Astrocyte of the cerebellum (primary cell): Measurements from ENCODE around the gene CNDP2.
A peak's percentile ranks its signal among the peaks of the same experiment; 100 is the strongest.

Experiments
- DNase-seq: peaks from one replicate; pipeline ENCODE4 v3.0.0-alpha.2; 2011; ENCODE audit warnings: low read depth
- H3K4me3 ChIP-seq: 2 replicates; pipeline ENCODE4 v1.5.1; 2011; ENCODE audit warnings: mild to moderate bottlenecking, low read depth, low read length, moderate library complexity
- in situ Hi-C: cut with HindIII; loops from 2 replicates; pipeline ENCODE4 v1.10.0; 2017; ENCODE audit warnings: low sequenced_read_pairs
- TF ChIP-seq, protein P1 (sequence below): IDR thresholded peaks from 2 replicates; pipeline ENCODE4 v1.5.1; 2012; ENCODE audit warnings: low read length, low read depth, moderate library complexity, mild to moderate bottlenecking; ENCODE audit errors: missing control alignments

The CNDP2 gene

DNA sequence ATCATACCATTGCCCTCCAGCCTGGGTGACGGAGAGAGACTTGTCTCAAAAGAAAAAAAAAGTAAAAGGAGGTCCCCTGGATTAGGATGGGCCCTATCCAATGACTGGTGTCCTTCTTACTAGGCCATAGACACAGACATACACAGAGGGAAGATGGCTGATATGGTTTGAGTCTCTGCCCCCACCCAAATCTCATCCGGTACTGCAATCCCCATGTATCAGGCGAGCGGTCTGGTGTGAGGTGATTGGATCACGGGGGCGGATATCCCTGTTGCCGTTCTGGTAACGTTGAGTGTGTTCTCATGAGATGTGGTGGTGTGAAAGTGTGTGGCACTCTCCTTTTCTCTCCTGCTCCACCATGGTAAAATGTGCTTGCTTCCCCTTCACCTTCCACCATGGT is 7.8 kb upstream of the CNDP2 start:
- H3K4me3 ChIP-seq, result no peak overlapping the region
- DNase-seq, result no peak
- TF ChIP-seq, protein P1, sequence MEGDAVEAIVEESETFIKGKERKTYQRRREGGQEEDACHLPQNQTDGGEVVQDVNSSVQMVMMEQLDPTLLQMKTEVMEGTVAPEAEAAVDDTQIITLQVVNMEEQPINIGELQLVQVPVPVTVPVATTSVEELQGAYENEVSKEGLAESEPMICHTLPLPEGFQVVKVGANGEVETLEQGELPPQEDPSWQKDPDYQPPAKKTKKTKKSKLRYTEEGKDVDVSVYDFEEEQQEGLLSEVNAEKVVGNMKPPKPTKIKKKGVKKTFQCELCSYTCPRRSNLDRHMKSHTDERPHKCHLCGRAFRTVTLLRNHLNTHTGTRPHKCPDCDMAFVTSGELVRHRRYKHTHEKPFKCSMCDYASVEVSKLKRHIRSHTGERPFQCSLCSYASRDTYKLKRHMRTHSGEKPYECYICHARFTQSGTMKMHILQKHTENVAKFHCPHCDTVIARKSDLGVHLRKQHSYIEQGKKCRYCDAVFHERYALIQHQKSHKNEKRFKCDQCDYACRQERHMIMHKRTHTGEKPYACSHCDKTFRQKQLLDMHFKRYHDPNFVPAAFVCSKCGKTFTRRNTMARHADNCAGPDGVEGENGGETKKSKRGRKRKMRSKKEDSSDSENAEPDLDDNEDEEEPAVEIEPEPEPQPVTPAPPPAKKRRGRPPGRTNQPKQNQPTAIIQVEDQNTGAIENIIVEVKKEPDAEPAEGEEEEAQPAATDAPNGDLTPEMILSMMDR, result no peak
- in situ Hi-C loops, result no loop called here

DNA sequence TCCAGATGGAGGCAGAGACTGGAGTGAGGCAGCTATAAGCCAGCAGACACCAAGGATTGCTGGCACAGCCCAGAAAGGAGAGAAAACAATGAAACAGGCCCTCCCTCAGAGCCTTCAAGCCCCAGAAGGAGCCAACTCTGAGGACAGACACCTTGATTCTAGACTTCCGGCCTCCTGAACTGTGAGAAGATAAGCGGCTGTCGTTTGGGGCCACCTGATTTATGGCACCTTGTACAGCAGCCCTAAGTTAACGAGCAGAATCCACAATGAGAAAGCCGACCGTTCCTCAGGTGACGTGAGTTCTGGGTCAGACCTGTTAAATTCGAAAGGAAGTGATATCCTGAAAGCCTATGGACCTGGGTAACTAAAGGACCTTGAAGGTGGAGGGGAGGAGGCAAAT is 7.3 kb upstream of the CNDP2 start:
- in situ Hi-C loops, result no loop called here
- no peak overlapping the region for H3K4me3 ChIP-seq

DNA sequence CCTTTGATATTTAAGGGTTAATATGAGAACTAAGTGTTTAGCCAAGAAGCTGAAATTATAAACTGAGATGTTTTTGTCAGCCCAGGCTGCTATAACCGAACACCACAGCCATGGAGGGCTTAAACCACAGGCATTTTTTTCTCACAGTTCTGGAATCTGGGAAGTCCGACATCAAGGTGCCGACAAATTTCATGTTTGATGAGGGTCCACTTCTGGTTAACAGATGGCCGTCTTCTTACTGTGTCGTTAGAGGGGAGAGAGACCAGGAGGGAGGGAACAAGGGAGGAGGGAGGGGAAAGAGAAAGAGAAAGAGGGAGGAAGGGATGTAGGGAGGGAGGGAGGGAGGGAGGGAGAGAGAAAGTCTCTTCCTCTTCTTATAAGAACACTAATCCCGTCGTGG is 6.5 kb upstream of the CNDP2 start:
- no peak overlapping the region for H3K4me3 ChIP-seq
- in situ Hi-C loops, result no loop called here
- TF ChIP-seq, protein P1, result no peak
- DNase-seq, result peak; percentile 77

More for the DNA sequence above, 7.3 kb upstream of the CNDP2 start:
- TF ChIP-seq, protein P1, result no peak
- no peak for DNase-seq

DNA sequence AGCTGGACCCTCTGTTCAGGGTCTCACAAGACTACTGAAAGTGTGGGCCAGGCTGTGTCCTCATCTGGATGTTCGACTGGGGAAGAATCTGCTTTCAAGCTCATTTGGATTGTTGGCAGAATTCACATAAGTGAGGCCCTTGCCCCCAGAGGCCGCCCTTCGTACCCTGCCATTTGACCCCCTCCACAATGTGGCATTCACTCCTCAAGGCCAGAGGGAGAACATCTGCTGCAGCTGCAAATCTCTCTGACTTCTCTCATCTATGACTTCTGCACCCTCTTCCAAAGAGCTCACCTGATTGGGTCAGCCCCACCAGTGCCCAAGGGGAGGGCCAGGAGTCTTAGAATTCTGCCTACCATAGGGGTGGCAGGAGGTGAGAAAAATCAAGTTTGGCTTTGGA is 3.9 kb upstream of the CNDP2 start:
- TF ChIP-seq, protein P1, result no peak
- in situ Hi-C loops, result no loop called here
- no peak for DNase-seq
- H3K4me3 ChIP-seq, result no peak overlapping the region

DNA sequence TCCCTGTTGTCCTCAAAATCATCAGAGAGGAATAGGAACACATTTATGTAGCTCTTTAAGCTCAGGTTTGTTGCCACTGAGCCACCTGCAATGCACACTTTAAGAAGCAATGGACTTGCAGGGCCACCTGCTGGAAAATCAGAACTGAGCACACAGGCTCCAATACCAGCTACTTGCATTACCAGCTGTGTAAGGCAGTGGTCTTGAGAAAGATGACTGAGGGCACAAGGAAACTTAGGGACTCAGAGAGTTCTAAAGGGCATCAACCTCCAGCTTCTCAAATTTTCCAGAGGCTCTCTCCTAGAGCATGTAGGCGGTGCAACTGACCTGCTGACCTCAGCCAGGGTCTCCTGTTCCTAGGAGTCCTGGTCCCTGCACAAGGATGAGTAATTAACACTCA is 2.5 kb upstream of the CNDP2 start:
- in situ Hi-C loops, result no loop called here
- TF ChIP-seq, protein P1, result peak; percentile 68
- DNase-seq, result peak; percentile 51
- H3K4me3 ChIP-seq, result no peak overlapping the region

DNA sequence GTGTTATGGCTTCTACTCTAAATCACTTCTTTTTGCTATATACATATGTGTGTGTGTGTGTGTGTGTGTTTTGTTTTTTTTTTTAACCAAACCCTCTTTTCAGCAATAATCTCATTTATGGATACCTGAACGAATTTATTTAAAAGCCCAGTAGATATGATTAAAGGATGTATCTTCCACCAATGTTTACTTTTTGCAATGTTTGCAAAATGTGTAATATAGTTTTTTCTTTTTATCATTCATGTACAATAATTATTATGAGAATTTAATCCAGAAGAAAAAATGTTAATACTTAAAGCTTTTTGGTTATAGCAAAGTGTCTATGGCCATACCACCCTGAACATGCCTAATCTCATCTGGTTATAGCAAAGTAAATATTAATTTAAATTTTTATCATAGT is 1.6 kb upstream of the CNDP2 start:
- TF ChIP-seq, protein P1, result no peak
- in situ Hi-C loops, result no loop called here
- H3K4me3 ChIP-seq, result no peak overlapping the region
- no peak for DNase-seq

DNA sequence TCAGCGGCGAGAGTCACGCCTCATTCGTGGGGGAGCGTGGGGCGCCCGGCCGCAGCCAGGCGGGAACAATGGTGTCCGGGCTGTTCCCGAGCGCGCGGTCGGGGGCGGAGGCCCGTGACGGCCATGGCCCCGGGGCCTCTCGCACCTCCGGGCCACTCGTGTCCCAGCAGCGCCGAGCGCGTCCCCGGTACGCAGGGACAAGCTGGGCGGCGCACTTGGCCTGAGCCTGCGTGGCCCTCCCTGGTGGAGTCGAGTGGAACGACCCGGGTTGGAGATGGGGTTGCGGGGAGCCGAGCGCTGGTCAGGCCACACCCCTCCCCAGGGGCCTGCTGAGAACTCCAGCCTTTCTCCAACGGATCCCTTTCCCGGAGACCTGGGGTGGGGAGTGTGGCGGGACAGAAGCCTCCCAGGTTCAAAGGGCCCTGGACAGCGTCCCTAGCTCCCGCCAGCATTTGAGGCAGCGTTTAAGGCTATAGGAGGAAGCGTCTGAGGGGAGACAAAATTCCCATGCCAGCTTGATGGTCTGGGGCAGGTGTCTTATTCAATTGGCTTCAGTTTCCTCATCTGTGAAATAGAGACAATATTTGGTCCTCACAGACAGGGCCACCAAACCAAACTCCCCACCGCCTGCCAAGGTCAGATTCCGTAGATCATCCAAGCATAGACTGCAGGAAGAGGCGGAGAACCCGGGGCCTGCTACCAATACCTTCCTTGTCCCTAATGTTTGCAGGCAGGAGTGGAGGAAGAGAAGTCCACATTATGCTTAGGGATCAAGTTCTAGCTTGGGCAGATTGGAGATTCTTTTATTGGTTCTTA is 553 bp downstream of the CNDP2 start:
- TF ChIP-seq, protein P1, result no peak
- no peak for DNase-seq
- peak overlapping the region; percentile 93 for H3K4me3 ChIP-seq
- in situ Hi-C loops, result no loop called here
